ENCODE data around the gene MTARC2. TPM values are rescaled to one million over a fixed set of nuclear protein-coding genes. Genes with fewer than 3 reads are reported as not detected.
A peak's percentile ranks its signal among the peaks of the same experiment; 100 is the strongest.

MTARC2 gene
- total and polyA plus RNA-seq, 4 donors = 10.8 to 26.4 (median 21.2) TPM

DNA sequence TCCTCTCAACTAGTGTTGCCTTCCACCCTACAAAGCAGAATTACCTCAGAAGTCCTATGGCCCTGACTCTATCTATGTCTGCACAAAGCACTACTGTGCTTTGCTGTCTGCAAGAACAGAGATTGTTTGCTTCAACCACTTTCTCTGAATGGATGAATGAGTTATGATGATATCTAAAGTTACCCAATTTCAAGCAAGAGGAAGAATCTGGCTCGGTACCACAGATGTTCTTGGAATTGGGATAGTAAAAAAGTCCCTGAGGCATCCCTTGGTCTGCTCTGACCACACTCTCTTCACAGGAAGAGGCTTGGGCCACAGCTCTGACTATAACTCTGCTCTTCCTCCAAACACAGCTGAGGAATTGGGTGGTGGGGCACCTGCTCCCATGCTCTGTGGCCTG lies 69.8 kb downstream of the MTARC2 start:
- Histone ChIP-seq H3K4me1 (ENCODE audit: control insufficient read depth, insufficient read depth, low read length) (no peaks in the 10 kb centered on the region), H3K27ac (ENCODE audit: low read depth, low read length) (no peak overlapping the region), H3K36me3 (ENCODE audit: control insufficient read depth, insufficient read depth, low read length) (peaks cover 8% of the 10 kb centered on the region), H3K4me3 (ENCODE audit: low read depth, low read length) (no peak overlapping the region), H3K9me3 (ENCODE audit: control insufficient read depth, insufficient read depth, low read length) (no peaks in the 10 kb centered on the region), H3K27me3 (ENCODE audit: control insufficient read depth, insufficient read depth, low read length) (no peaks in the 10 kb centered on the region)
- no CpG with 5 or more reads among the region's 1 CpG for WGBS (ENCODE audit: insufficient coverage)
- no peak for DNase-seq (ENCODE audit: low read depth in 4 of 6, low spot score in 6 of 6)

DNA sequence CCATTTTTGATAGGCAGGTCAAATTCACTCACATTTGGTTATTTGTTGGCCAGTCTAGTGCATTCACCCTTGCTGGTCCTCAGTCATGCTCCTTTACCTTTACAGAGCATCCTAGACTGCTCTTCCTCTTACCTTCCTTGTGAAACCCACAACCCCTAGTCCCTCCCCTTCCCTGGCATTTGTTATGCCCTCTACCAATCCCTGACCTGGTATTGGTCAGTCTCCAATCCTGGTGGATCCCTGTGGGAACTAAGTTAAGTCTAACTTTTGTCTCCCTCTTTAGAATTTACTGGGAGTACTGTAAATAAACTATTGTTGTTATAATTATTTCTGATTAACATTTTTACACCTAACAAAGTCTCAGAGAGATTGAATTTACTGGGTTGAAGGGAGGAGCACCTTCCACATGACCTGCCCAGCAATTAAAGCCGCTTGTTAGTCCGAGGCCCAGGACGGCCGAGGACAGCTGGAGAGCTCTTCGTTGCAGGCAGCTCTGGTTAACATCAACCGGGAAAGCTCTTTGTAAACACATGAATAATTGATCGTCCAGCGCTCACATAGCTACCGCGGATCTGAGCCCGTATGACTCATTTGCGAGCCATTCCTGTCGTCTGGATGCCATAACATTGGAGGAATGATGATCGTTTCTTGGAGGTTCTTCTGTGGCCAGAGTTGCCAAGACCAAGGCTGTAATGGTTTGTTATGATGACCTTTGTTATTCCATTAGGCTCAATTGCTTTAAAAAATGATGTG lies 70.5 kb downstream of the MTARC2 start:
- Histone ChIP-seq H3K9me3 (ENCODE audit: control insufficient read depth, insufficient read depth, low read length) (no peaks in the 10 kb centered on the region), H3K27ac (ENCODE audit: low read depth, low read length) (no peak overlapping the region), H3K36me3 (ENCODE audit: control insufficient read depth, insufficient read depth, low read length) (peaks cover 5% of the 10 kb centered on the region), H3K4me1 (ENCODE audit: control insufficient read depth, insufficient read depth, low read length) (no peaks in the 10 kb centered on the region), H3K27me3 (ENCODE audit: control insufficient read depth, insufficient read depth, low read length) (no peaks in the 10 kb centered on the region), H3K4me3 (ENCODE audit: low read depth, low read length) (no peak overlapping the region)
- WGBS (ENCODE audit: insufficient coverage) = 65% methylated on average over 14 of the region's 14 CpGs
- peak in 1 of 6 donors; percentile 34 for DNase-seq (ENCODE audit: low read depth in 4 of 6, low spot score in 6 of 6)

DNA sequence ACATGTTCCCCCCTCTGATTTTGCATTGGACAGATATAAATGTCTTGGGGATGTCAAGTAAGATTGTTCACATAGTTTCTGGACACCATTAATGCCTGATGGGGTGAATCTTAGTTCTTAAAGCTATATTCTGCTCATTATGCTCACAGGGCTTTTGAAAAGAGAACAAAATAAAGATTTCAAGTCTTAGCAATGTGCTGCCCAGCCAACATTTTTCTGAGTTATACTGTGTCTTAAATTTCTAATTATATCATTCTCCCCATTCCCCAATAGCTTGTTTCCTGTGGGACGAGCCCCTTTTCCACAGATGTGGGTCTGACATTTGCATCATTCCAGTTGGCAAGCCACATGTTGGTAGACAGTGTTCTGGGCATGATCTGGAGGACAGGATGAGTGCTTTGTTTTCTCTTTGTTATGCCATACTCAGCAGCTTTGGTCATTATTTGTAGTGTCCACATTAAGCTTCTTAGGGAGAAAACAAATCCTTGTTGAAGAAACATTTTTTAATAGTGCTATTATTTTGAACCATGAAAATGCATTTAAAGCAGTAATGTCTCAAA lies 71.4 kb downstream of the MTARC2 start:
- H3K4me3 ChIP-seq (ENCODE audit: low read depth, low read length) = no peak overlapping the region
- peaks cover 2% of the 10 kb centered on the region for H3K36me3 ChIP-seq (ENCODE audit: control insufficient read depth, insufficient read depth, low read length)
- H3K4me1 ChIP-seq (ENCODE audit: control insufficient read depth, insufficient read depth, low read length) = no peaks in the 10 kb centered on the region
- H3K27me3 ChIP-seq (ENCODE audit: control insufficient read depth, insufficient read depth, low read length) = no peaks in the 10 kb centered on the region
- no CpG with 5 or more reads among the region's 1 CpG for WGBS (ENCODE audit: insufficient coverage)
- no peak for DNase-seq (ENCODE audit: low read depth in 4 of 6, low spot score in 6 of 6)
- H3K9me3 ChIP-seq (ENCODE audit: control insufficient read depth, insufficient read depth, low read length) = no peaks in the 10 kb centered on the region
- H3K27ac ChIP-seq (ENCODE audit: low read depth, low read length) = no peak overlapping the region

DNA sequence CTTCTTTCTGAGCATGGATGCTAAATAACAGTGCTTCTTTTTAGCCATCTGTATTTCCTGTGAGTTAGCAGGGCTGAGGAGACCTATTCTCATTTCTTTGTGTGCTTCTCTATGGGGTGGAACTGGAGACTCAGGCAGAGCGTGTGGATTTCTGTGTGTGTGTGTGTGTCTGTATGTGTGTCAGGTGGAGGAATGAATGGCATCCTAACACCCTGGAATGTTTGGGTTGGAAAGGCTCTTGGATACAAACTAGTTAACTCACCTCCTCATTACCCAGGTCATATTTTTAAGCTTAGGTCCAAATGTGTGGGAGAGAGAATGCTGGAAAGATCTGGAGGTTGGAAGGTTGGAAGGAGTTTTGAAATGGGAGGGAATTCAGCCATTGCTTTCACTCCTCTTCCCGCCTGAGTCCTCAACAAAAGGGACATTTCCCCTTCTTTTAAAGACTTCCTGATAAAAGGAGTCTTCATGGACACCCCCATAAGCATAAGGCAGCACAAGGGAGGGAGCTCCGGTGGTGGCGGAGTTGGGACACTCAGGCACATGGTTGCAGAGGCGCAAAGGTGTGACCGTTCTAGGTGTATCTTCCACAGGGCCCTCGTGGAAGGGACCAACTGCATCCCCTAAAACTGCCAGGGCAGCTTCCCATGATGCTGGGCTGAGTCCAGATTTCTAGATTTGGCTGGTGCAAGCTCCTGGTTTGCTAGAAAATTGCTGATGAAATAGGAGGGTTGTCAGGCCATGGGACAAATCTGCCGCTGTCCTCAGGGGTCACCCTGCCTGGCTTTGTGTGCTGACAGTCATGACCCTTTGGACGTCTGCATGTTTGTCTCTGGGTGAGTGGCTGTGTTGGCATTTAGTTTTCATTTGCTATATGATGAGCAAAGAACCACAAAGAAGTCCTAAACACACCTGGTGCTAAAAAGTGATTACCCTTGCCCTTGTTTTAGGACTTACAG lies 76.2 kb downstream of the MTARC2 start:
- Histone ChIP-seq H3K27me3 (ENCODE audit: control insufficient read depth, insufficient read depth, low read length) (no peaks in the 10 kb centered on the region), H3K9me3 (ENCODE audit: control insufficient read depth, insufficient read depth, low read length) (no peaks in the 10 kb centered on the region), H3K36me3 (ENCODE audit: control insufficient read depth, insufficient read depth, low read length) (no peaks in the 10 kb centered on the region), H3K4me3 (ENCODE audit: low read depth, low read length) (no peak overlapping the region), H3K4me1 (ENCODE audit: control insufficient read depth, insufficient read depth, low read length) (no peaks in the 10 kb centered on the region), H3K27ac (ENCODE audit: low read depth, low read length) (no peak overlapping the region)
- WGBS (ENCODE audit: insufficient coverage) = 96% methylated on average over 7 of the region's 9 CpGs
- no peak for DNase-seq (ENCODE audit: low read depth in 4 of 6, low spot score in 6 of 6)

DNA sequence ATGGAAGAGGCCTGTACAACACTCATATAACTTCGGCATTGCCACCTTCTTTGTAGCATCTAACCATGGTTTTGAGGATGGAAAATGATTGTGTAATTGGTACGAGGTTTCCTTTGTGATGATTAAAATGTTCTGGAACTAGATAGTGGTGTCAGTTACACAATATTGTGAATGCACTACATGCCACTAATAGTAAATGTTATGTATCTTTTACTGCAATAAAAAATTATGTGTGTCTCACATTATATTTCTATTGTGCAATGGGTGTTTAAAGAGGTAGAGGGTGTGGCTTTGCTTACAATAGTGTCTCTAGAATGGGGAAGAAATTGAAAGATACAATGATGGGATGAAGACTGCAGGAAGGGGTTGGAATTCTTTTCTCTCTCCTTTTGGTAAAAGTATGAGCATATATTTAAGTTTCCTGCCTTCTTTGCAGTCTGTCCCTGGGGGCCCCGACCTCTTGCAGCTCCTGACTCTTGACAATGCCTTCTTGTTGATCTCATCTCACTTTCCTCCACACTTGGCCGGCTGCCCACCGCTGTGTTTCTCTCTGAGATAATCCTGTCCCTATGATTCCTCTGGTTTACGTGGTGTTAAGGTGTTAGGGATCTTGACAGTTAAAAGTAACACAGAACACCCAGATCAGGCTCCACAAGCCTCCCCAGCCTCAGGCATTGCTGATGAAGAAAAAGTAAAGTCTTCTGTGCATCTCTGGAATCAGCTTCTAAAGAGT lies 77.9 kb downstream of the MTARC2 start:
- Histone ChIP-seq H3K4me1 (ENCODE audit: control insufficient read depth, insufficient read depth, low read length) (no peaks in the 10 kb centered on the region), H3K9me3 (ENCODE audit: control insufficient read depth, insufficient read depth, low read length) (no peaks in the 10 kb centered on the region), H3K27me3 (ENCODE audit: control insufficient read depth, insufficient read depth, low read length) (no peaks in the 10 kb centered on the region), H3K27ac (ENCODE audit: low read depth, low read length) (no peak overlapping the region), H3K36me3 (ENCODE audit: control insufficient read depth, insufficient read depth, low read length) (no peaks in the 10 kb centered on the region), H3K4me3 (ENCODE audit: low read depth, low read length) (no peak overlapping the region)
- no peak for DNase-seq (ENCODE audit: low read depth in 4 of 6, low spot score in 6 of 6)
- WGBS (ENCODE audit: insufficient coverage) = no CpG with 5 or more reads among the region's 6 CpGs

DNA sequence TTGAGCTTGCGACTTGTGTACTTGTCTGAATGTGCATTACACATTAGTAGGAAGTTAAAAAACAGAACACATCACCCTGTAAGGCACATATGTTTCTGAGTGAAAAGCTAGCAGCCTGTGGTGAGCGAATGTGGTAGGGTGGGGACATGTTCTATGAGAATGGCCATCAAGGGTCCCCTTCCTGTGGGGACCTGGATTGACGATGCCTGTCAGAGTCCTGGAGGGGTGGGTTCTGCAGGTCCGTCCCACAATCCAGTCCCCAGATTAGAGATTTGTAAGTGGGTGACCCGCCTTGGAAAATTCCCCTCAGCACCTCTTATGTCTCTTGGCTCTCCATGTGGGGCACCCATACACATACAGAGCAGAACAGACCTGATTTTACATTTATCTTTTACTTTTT lies 78.6 kb downstream of the MTARC2 start:
- Histone ChIP-seq H3K4me1 (ENCODE audit: control insufficient read depth, insufficient read depth, low read length) (no peaks in the 10 kb centered on the region), H3K4me3 (ENCODE audit: low read depth, low read length) (no peak overlapping the region), H3K27ac (ENCODE audit: low read depth, low read length) (no peak overlapping the region), H3K27me3 (ENCODE audit: control insufficient read depth, insufficient read depth, low read length) (no peaks in the 10 kb centered on the region), H3K9me3 (ENCODE audit: control insufficient read depth, insufficient read depth, low read length) (no peaks in the 10 kb centered on the region), H3K36me3 (ENCODE audit: control insufficient read depth, insufficient read depth, low read length) (no peaks in the 10 kb centered on the region)
- DNase-seq (ENCODE audit: low read depth in 4 of 6, low spot score in 6 of 6) = no peak
- WGBS (ENCODE audit: insufficient coverage) = no CpG with 5 or more reads among the region's 5 CpGs

DNA sequence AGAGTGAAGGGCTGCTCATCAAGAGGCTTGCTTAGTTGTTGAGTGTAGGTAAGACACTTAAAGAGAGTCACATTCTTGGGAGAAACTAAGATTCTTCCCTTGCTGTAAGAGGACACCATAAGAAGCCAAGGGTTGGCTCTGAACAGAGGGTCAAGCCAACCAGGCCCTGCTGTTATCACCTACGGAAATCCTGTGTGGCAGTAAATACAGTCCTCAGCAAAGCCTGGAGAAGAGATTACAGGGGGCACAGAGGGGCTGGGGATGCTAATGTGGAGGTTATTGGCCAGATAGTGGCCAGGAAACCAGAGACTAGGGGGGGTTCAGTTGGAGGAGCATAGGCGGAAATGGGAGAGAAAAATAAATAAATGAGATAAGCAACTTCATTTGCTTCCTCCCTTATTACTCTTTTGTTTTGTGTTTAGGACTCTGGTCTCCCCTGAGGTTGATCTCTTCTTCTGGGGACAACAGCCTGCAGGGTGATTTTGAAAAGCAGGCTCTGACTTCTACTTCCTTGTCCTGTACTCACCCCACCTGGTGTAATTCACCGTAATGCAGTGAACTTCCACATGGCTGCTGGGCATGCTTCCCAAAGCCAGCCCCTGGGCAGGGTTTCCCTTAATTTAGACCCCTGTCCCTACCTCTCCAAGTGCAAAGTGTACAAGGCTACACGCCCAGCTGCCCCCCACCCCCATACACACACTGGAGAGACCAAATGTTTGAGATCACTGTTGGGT lies 79.5 kb downstream of the MTARC2 start:
- whole genome bisulfite sequencing (ENCODE audit: insufficient coverage) = 66% methylated on average over 2 of the region's 4 CpGs
- Histone ChIP-seq H3K27ac (ENCODE audit: low read depth, low read length) (no peak overlapping the region), H3K36me3 (ENCODE audit: control insufficient read depth, insufficient read depth, low read length) (no peaks in the 10 kb centered on the region), H3K4me3 (ENCODE audit: low read depth, low read length) (no peak overlapping the region), H3K27me3 (ENCODE audit: control insufficient read depth, insufficient read depth, low read length) (no peaks in the 10 kb centered on the region), H3K9me3 (ENCODE audit: control insufficient read depth, insufficient read depth, low read length) (no peaks in the 10 kb centered on the region), H3K4me1 (ENCODE audit: control insufficient read depth, insufficient read depth, low read length) (no peaks in the 10 kb centered on the region)
- no peak for DNase-seq (ENCODE audit: low read depth in 4 of 6, low spot score in 6 of 6)

DNA sequence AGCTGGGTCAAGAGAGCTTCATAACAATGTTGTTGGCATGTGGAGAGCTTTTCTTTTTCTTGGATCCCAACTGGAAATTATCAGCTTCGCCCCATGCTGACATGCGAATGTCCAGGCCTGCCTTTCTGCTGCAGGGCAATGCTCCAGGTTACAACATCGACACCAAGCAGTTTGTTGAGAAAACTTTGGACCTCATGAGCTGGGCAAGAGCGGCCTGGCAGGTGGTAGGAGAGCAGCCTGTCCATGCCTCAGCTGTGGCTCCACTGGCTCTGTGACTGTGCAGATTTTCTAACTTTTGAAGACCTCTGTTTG lies 80.0 kb downstream of the MTARC2 start:
- no peak overlapping the region for H3K27ac ChIP-seq (ENCODE audit: low read depth, low read length)
- peak in 1 of 6 donors; percentile 66 for DNase-seq (ENCODE audit: low read depth in 4 of 6, low spot score in 6 of 6)
- WGBS (ENCODE audit: insufficient coverage) = 94% methylated on average over 4 of the region's 4 CpGs

More for the DNA sequence above, 80.0 kb downstream of the MTARC2 start:
- Histone ChIP-seq H3K4me1 (ENCODE audit: control insufficient read depth, insufficient read depth, low read length) (no peaks in the 10 kb centered on the region), H3K4me3 (ENCODE audit: low read depth, low read length) (no peak overlapping the region), H3K9me3 (ENCODE audit: control insufficient read depth, insufficient read depth, low read length) (no peaks in the 10 kb centered on the region), H3K27me3 (ENCODE audit: control insufficient read depth, insufficient read depth, low read length) (no peaks in the 10 kb centered on the region), H3K36me3 (ENCODE audit: control insufficient read depth, insufficient read depth, low read length) (no peaks in the 10 kb centered on the region)

Data from spinal cord (tissue), 10 donors.